NB4 (cell line): ENCODE measurements around the gene RNF130.

Experiments
- MYC ChIP-seq: IDR thresholded peaks from 2 replicates; pipeline ENCODE4 v1.6.1; 2011; ENCODE audit warnings: low read depth, low read length
- POLR2A ChIP-seq: IDR thresholded peaks from 2 replicates; pipeline ENCODE4 v1.6.1; 2011; ENCODE audit warnings: mild to moderate bottlenecking; ENCODE audit not compliant: insufficient read length; ENCODE audit errors: extremely low read depth
- TF ChIP-seq, protein P1 (sequence below): IDR thresholded peaks from one replicate; pipeline ENCODE4 v1.5.1; 2012; ENCODE audit warnings: low read depth, low read length

DNA sequence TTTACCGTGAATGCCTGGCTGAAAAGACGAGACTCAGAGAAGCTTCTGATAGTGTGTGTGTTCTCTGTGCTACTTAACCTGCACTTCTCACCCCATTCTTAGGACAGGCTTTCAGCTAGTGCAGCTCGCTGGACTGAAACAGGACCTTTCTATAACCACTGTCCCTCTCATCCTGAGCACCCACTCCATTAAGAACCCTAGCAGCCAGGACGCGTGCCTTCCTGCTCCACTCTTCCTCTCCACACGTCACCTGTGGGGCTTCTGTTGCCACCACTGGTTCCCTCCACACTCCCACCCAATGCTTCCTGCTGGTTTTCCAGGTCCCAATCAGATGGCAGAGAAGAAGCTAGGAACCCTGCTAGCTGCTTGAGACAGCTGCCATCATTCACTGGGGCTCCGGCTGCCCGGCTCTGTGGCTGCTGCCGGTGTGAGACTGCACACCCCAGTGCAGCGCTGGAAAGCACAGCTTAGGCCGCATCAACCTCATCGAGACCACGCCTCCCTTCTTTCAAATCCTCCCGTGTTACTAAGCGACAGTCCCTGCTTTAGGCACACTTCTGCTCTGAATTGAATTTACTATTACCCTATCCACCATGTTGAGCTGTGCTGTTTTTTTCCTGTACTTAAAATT is 44.0 kb downstream of the RNF130 start:
- TF ChIP-seq POLR2A (no peak), MYC (no peak)
- TF ChIP-seq, protein P1, sequence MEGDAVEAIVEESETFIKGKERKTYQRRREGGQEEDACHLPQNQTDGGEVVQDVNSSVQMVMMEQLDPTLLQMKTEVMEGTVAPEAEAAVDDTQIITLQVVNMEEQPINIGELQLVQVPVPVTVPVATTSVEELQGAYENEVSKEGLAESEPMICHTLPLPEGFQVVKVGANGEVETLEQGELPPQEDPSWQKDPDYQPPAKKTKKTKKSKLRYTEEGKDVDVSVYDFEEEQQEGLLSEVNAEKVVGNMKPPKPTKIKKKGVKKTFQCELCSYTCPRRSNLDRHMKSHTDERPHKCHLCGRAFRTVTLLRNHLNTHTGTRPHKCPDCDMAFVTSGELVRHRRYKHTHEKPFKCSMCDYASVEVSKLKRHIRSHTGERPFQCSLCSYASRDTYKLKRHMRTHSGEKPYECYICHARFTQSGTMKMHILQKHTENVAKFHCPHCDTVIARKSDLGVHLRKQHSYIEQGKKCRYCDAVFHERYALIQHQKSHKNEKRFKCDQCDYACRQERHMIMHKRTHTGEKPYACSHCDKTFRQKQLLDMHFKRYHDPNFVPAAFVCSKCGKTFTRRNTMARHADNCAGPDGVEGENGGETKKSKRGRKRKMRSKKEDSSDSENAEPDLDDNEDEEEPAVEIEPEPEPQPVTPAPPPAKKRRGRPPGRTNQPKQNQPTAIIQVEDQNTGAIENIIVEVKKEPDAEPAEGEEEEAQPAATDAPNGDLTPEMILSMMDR, result no peak
